K562 (cell line): ENCODE data around the gene KLHL8. TPM values are rescaled to one million over a fixed set of nuclear protein-coding genes. Genes with fewer than 3 reads are reported as not detected.

Experiments used
- ATAC-seq: fragments of 200-7000 bp; cut with Tn5 transposase; 3 replicates; pipeline ENCODE4 v1.9.1; 2020; ENCODE audit warnings: moderate library complexity
- BruUV-seq: library from RNA; stranded (reverse); fragments of 400-500 nt; replicated peaks from 2 replicates; lab custom pipeline; 2021; lab: Mats Ljungman, UMichigan
- CTCF ChIA-PET: fragments of 300-600 bp; formaldehyde crosslinking; extraction: SDS; loops from one replicate; lab custom pipeline; 2021; ENCODE audit warnings: low intra/inter-chr PET ratio; lab: Yijun Ruan, JAX
- POLR2A ChIA-PET: fragments of 300-600, 350-650 bp; sonication (Branson Sonifier 250); formaldehyde crosslinking; extraction: SDS; loops from one replicate; lab custom pipeline; 2021; ENCODE audit warnings: antibody characterized with exemption, inconsistent platforms; lab: Yijun Ruan, JAX
- DNase-seq, 4 experiments: peaks; one replicate each; pipeline versions ENCODE4 v3.0.0 to v3.0.0-alpha.2; 2011 to 2018; ENCODE audit warnings: low spot score in 3 of 4, mixed read lengths in 3 of 4; ENCODE audit errors: extremely low read depth in 1 of 4
- FAIRE-seq: peaks from 2 replicates; lab custom pipeline; 2011; peaks lifted over from hg19 to GRCh38; lab: Jason Lieb, UNC
- H2AFZ ChIP-seq: 2 replicates; pipeline ENCODE4 v1.6.0; 2011; ENCODE audit warnings: low read depth, low read length, control low read depth, inconsistent platforms
- H3K27ac ChIP-seq: fragments of 200-600 bp; 3 replicates; pipeline ENCODE4 v1.8.0; 2011; ENCODE audit warnings: low read depth, mild to moderate bottlenecking, control low read depth, inconsistent platforms, low read length, moderate library complexity, mixed read lengths; ENCODE audit errors: extremely low read depth
- H3K27me3 ChIP-seq, 2 experiments: fragments of 300-600 bp in 1 of 2; 2 replicates in 1 of 2; 3 replicates in 1 of 2; pipeline versions ENCODE4 v1.6.0 to v1.8.0; 2011; ENCODE audit warnings: inconsistent platforms in 2 of 2, low read length in 2 of 2, mild to moderate bottlenecking in 1 of 2, mixed read lengths in 1 of 2, moderate library complexity in 1 of 2; ENCODE audit not compliant: control insufficient read depth in 2 of 2, insufficient read depth in 2 of 2
- H3K36me3 ChIP-seq: fragments of 300-600 bp; 3 replicates; pipeline ENCODE4 v1.8.0; 2011; ENCODE audit warnings: mild to moderate bottlenecking, low read length, inconsistent platforms; ENCODE audit not compliant: control insufficient read depth, insufficient read depth
- H3K4me1 ChIP-seq, 2 experiments: fragments of 200-600 bp in 1 of 2; replicated peaks in 1 of 2; 2 replicates in 1 of 2; 3 replicates in 1 of 2; pipeline versions ENCODE4 v1.5.1 to v1.8.0; 2011; ENCODE audit warnings: inconsistent platforms in 2 of 2, low read length in 2 of 2, mild to moderate bottlenecking in 1 of 2, mixed read lengths in 1 of 2, moderate library complexity in 1 of 2; ENCODE audit not compliant: control insufficient read depth in 2 of 2, insufficient read depth in 2 of 2
- H3K4me2 ChIP-seq: 2 replicates; pipeline ENCODE4 v1.6.1; 2011; ENCODE audit warnings: low read length, control low read depth, inconsistent platforms, mixed read lengths; ENCODE audit not compliant: insufficient read depth
- H3K4me3 ChIP-seq: fragments of 200-600 bp; sonication (generic), shearing (Covaris generic); 2 replicates; pipeline ENCODE4 v1.5.1; 2016; ENCODE audit warnings: control low read depth, inconsistent platforms
- H3K79me2 ChIP-seq: fragments of 200-600 bp; 3 replicates; pipeline ENCODE4 v1.8.0; 2011; ENCODE audit warnings: low read length, inconsistent platforms; ENCODE audit not compliant: control insufficient read depth, insufficient read depth
- H3K9ac ChIP-seq, 2 experiments: 2 replicates each; pipeline versions ENCODE4 v1.6.0 to v1.6.1; 2011; ENCODE audit warnings: low read depth in 2 of 2, low read length in 2 of 2, control low read depth in 1 of 2, inconsistent platforms in 1 of 2, mild to moderate bottlenecking in 1 of 2, mixed read lengths in 1 of 2; ENCODE audit not compliant: insufficient read depth in 1 of 2
- H3K9me1 ChIP-seq: one replicate; pipeline ENCODE4 v1.6.0; 2011; ENCODE audit warnings: inconsistent platforms, mild to moderate bottlenecking, low read length, moderate library complexity; ENCODE audit not compliant: control insufficient read depth, insufficient read depth
- H3K9me3 ChIP-seq: replicated peaks from 2 replicates; pipeline ENCODE4 v1.5.1; 2011; ENCODE audit warnings: low read depth, low read length, inconsistent platforms; ENCODE audit not compliant: control insufficient read depth, insufficient read depth
- H4K20me1 ChIP-seq: replicated peaks from 2 replicates; pipeline ENCODE4 v1.6.1; 2011; ENCODE audit warnings: low read length, inconsistent platforms, mixed read lengths; ENCODE audit not compliant: control insufficient read depth, insufficient read depth
- BRF1 ChIP-seq: IDR thresholded peaks from 3 replicates; pipeline ENCODE4 v1.6.1; 2011; ENCODE audit warnings: borderline replicate concordance, mild to moderate bottlenecking; ENCODE audit not compliant: insufficient read length; ENCODE audit errors: extremely low read depth
- GTF2E2 ChIP-seq: fragments of 200-800 bp; sonication (Bioruptor generic); IDR thresholded peaks from 2 replicates; pipeline ENCODE4 v1.6.1; 2016; ENCODE audit warnings: missing genetic modification characterization, missing compliant biosample characterization
- JUN ChIP-seq, 2 experiments: sonication (generic) in 1 of 2; formaldehyde crosslinking in 1 of 2; IDR thresholded peaks; 2 replicates each; pipeline versions ENCODE4 v1.6.1 to v1.8.0; 2012 to 2022; ENCODE audit warnings: borderline replicate concordance in 2 of 2, mild to moderate bottlenecking in 2 of 2, improper control_type of control experiment in 1 of 2, low read depth in 1 of 2, low read length in 1 of 2, missing genetic modification reagents in 1 of 2
- MCM7 ChIP-seq, 2 experiments: fragments of 450-650 bp; IDR thresholded peaks; 2 replicates each; pipeline ENCODE4 v1.6.1; 2016 to 2018
- RFX1 ChIP-seq: fragments of 450-650 bp; IDR thresholded peaks from 2 replicates; pipeline ENCODE4 v1.6.1; 2016; ENCODE audit warnings: mild to moderate bottlenecking, moderate library complexity
- STAT5A ChIP-seq: IDR thresholded peaks from 2 replicates; pipeline ENCODE4 v1.6.1; 2012; ENCODE audit warnings: low read length, inconsistent platforms, borderline replicate concordance
- TAF15 ChIP-seq: fragments of 200-400 bp; formaldehyde crosslinking; IDR thresholded peaks from 2 replicates; pipeline ENCODE4 v1.6.1; 2017; ENCODE audit warnings: mild to moderate bottlenecking, low read depth, low read length, moderate library complexity
- ZNF311 ChIP-seq: fragments of 250-450 bp; sonication (Bioruptor Pico); IDR thresholded peaks from 2 replicates; pipeline ENCODE4 v1.4.0; 2020; ENCODE audit warnings: mild to moderate bottlenecking, moderate library complexity
- ZNF764 ChIP-seq: fragments of 250-450 bp; sonication (Bioruptor Pico); IDR thresholded peaks from 2 replicates; pipeline ENCODE4 v1.4.0; 2020; ENCODE audit warnings: low read depth, mild to moderate bottlenecking, moderate library complexity
- WGBS: fragments of 100-300 bp; shearing (Covaris generic); methylation state at CpG from one replicate; pipeline ENCODE4 v1.1.6; 2016; ENCODE audit warnings: low coverage, mixed read lengths; ENCODE audit not compliant: insufficient coverage; ENCODE audit errors: missing lambda C conversion rate; 5-methylcytosine and 5-hydroxymethylcytosine counted together
- in situ Hi-C: fragments of 300-500 bp; cut with MboI; formaldehyde crosslinking; loops from 4 replicates; pipeline ENCODE4 v1.15.0; 2018; ENCODE audit warnings: inconsistent platforms, mixed read lengths
- intact Hi-C: fragments of 100-400 bp; cut with micrococcal nuclease; formaldehyde crosslinking; loops from 2 replicates; pipeline ENCODE4 v1.14.2; 2022
- polyA plus RNA-seq, 8 experiments: library from polyadenylated mRNA; depleted of rRNA in 4 of 8; stranded (reverse) in 5 of 8; unstranded in 3 of 8; fragments of >200 nt; fragmentation: Nextera tagmentation in 2 of 8; fragmentation: Illumina TruSeq in 1 of 8; extraction: Ambion mirVana in 2 of 8; extraction: Trizol in 1 of 8; gene quantifications; 2 replicates each; pipeline versions ENCODE4 v1.2.1 to v1.2.3, GENCODE V29; 2011 to 2014; ENCODE audit warnings: inconsistent platforms in 1 of 8, missing spikeins in 1 of 8
- total RNA-seq, 7 experiments: library from RNA; depleted of rRNA in 6 of 7; stranded (reverse); fragments of >200 nt in 6 of 7; fragmentation: Illumina TruSeq in 2 of 7; extraction: Trizol in 2 of 7; gene quantifications; 2 replicates each; pipeline versions ENCODE4 v1.2.1 to v1.2.3, GENCODE V29; 2011 to 2021; ENCODE audit warnings: low replicate concordance in 1 of 7
- TF ChIP-seq, protein P1 (sequence below), 2 experiments: IDR thresholded peaks; 2 replicates each; pipeline ENCODE4 v1.6.1; 2011; ENCODE audit warnings: borderline replicate concordance in 1 of 2, control low read depth in 1 of 2, low read depth in 1 of 2, low read length in 1 of 2, mild to moderate bottlenecking in 1 of 2, mixed read lengths in 1 of 2, moderate library complexity in 1 of 2; ENCODE audit not compliant: insufficient read depth in 1 of 2, insufficient read length in 1 of 2, poor library complexity in 1 of 2, severe bottlenecking in 1 of 2; ENCODE audit errors: extremely low read depth in 1 of 2

Gene KLHL8
- total and polyA plus RNA-seq, 9 of the 15 experiments (the other 6 are each of a cell fraction or from before 2014, with no cell fraction given): 8.7 to 25.3 (median 15.7) TPM

DNA sequence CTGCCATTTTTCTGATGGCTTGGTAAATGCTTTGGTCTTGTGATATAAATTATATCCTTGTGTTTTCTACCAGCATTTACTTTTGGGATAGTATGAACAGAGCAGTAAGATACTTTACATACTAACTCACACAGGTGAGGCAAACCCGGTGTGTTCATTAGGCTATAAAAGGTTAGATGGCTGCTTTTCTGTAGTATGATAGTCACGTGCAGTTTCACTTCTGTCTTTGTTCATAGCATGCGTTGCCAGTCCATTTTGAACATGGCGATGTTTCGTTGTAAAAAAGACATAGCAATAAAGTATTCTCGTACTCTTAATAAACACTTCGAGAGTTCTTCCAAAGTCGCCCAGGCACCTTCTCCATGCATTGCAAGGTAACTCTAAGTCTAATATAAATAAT, 88.4 kb downstream of the KLHL8 start:
- H3K4me3 ChIP-seq: no peak overlapping the region
- H2AFZ ChIP-seq: no peak overlapping the region
- H3K9me3 ChIP-seq: no peaks in the 10 kb centered on the region
- no peak overlapping the region for H3K27ac ChIP-seq
- H4K20me1 ChIP-seq: no peaks in the 10 kb centered on the region; the same call in 1 of the 2 replicates
- DNase-seq: no peak
- no peaks in the 10 kb centered on the region for H3K9me1 ChIP-seq
- peaks cover 0 to 3% of the 10 kb centered on the region in 2 experiments; a peak in 1 of 5 replicates for H3K4me1 ChIP-seq
- ChIA-PET POLR2A (interaction anchor here (0.6 to 1.1 kb wide), 2 partner anchors 9 to 12 kb away, joined by 3 to 5 read pairs; no protein-coding TSS in a partner anchor), CTCF (no interaction called here)
- no peak for FAIRE-seq
- TF ChIP-seq BRF1 (no peak), ZNF311 (CRISPR knock-in tag) (no peak), MCM7 (IDR thresholded peaks at IDR 0.05) (no peak), STAT5A (no peak), ZNF764 (CRISPR knock-in tag) (no peak), RFX1 (no peak), GTF2E2 (no peak), JUN (IDR thresholded peaks at IDR 0.05; ENCODE audit: borderline replicate concordance, low read depth, low read length) (no peak), JUN (CRISPR knock-in tag; IDR thresholded peaks at IDR 0.05; ENCODE audit: borderline replicate concordance) (no peak), TAF15 (no peak)
- TF ChIP-seq, protein P1, sequence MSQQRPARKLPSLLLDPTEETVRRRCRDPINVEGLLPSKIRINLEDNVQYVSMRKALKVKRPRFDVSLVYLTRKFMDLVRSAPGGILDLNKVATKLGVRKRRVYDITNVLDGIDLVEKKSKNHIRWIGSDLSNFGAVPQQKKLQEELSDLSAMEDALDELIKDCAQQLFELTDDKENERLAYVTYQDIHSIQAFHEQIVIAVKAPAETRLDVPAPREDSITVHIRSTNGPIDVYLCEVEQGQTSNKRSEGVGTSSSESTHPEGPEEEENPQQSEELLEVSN (IDR thresholded peaks at IDR 0.05; ENCODE audit: borderline replicate concordance in 1 of 2, extremely low read depth in 1 of 2, insufficient read depth in 1 of 2, insufficient read length in 1 of 2, low read depth in 1 of 2, low read length in 1 of 2, poor library complexity in 1 of 2, severe bottlenecking in 1 of 2): no peak
- in situ Hi-C loops (no loop called here), intact Hi-C loops (no loop called here)
- no peak overlapping the region for H3K9ac ChIP-seq
- no peaks in the 10 kb centered on the region for H3K79me2 ChIP-seq
- no TSS peak for BruUV-seq
- WGBS: 94% methylated on average over 8 of the region's 8 CpGs
- no peak for ATAC-seq
- peaks cover 96% of the 10 kb centered on the region for H3K36me3 ChIP-seq
- no peaks in the 10 kb centered on the region for H3K27me3 ChIP-seq
- H3K4me2 ChIP-seq: no peak overlapping the region
